Neural crest cell (in vitro differentiated cells): Measurements from ENCODE around the gene MKLN1. TPM values are rescaled to one million over a fixed set of nuclear protein-coding genes. Genes with fewer than 3 reads are reported as not detected.
"Not testable (repeated sequence)": the region's sequence is repeated elsewhere in the genome, so short reads cannot be mapped to it uniquely, and the experiment has no call there.

Experiments
- DNase-seq: peaks from one replicate; pipeline ENCODE4 v3.0.0; 2021; ENCODE audit warnings: low read depth, mixed read lengths, low spot score
- H3K27ac Mint-ChIP-seq: one replicate; pipeline ENCODE4 v1.8.0; 2021; ENCODE audit warnings: mild to moderate bottlenecking, mixed read lengths; ENCODE audit not compliant: unreplicated experiment
- H3K27me3 Mint-ChIP-seq: 2 replicates; pipeline ENCODE4 v1.8.0; 2021; ENCODE audit warnings: low read depth, mild to moderate bottlenecking, mixed read lengths
- H3K36me3 Mint-ChIP-seq: 2 replicates; pipeline ENCODE4 v1.8.0; 2021; ENCODE audit warnings: low read depth, mild to moderate bottlenecking, mixed read lengths
- H3K4me1 Mint-ChIP-seq: 2 replicates; pipeline ENCODE4 v1.8.0; 2021; ENCODE audit warnings: mixed read lengths
- H3K4me3 Mint-ChIP-seq: one replicate; pipeline ENCODE4 v1.8.0; 2021; ENCODE audit warnings: mild to moderate bottlenecking, mixed read lengths
- H3K9me3 Mint-ChIP-seq: 2 replicates; pipeline ENCODE4 v1.8.0; 2021; ENCODE audit warnings: mixed read lengths
- CTCF ChIP-seq: fragments of 200-600 bp; sonication (generic); conservative IDR thresholded peaks from 2 replicates; pipeline ENCODE4 v1.5.0; 2021; ENCODE audit warnings: antibody characterized with exemption, mild to moderate bottlenecking
- total RNA-seq: library from RNA; stranded (reverse); gene quantifications from 2 replicates; pipeline ENCODE4 v1.2.1, GENCODE V29; 2021

Gene MKLN1
- total RNA-seq, 1 donor from 2014 or later = 45.7 TPM

GRCh38 chr7:131511071-131511470 is 183.4 kb downstream of the MKLN1 start:
- TF ChIP-seq CTCF = no peak
- Mint-ChIP-seq H3K27ac (no peak overlapping the region), H3K9me3 (no peaks in the 10 kb centered on the region), H3K27me3 (peaks cover 16% of the 10 kb centered on the region), H3K4me1 (peaks cover 17% of the 10 kb centered on the region), H3K4me3 (no peak overlapping the region), H3K36me3 (no peaks in the 10 kb centered on the region)
- no peak for DNase-seq

GRCh38 chr7:131511774-131512535 is 184.3 kb downstream of the MKLN1 start:
- Mint-ChIP-seq H3K36me3 (no peaks in the 10 kb centered on the region), H3K9me3 (no peaks in the 10 kb centered on the region), H3K4me1 (peaks cover 17% of the 10 kb centered on the region), H3K27me3 (peaks cover 16% of the 10 kb centered on the region), H3K4me3 (no peak overlapping the region), H3K27ac (peak overlapping the region; percentile 47)
- DNase-seq = no peak
- no peak for TF ChIP-seq CTCF

GRCh38 chr7:131513245-131514061 is 185.8 kb downstream of the MKLN1 start:
- Mint-ChIP-seq H3K4me1 (peaks cover 10% of the 10 kb centered on the region), H3K27me3 (peaks cover 12% of the 10 kb centered on the region), H3K4me3 (no peak overlapping the region), H3K36me3 (no peaks in the 10 kb centered on the region), H3K27ac (peak overlapping the region; percentile 63), H3K9me3 (no peaks in the 10 kb centered on the region)
- peak; percentile 89 for DNase-seq
- TF ChIP-seq CTCF = peak; percentile 92

- H3K4me1 Mint-ChIP-seq, H3K27ac Mint-ChIP-seq, H3K4me3 Mint-ChIP-seq, H3K36me3 Mint-ChIP-seq, H3K9me3 Mint-ChIP-seq, DNase-seq: not testable (repeated sequence)
- peaks cover 11% of the 10 kb centered on the region for H3K27me3 Mint-ChIP-seq
Observed at GRCh38 chr7:131515471-131515870, 187.8 kb downstream of the MKLN1 start.

- no peaks in the 10 kb centered on the region for H3K36me3 Mint-ChIP-seq
- no peaks in the 10 kb centered on the region for H3K9me3 Mint-ChIP-seq
- H3K4me3 Mint-ChIP-seq = no peak overlapping the region
- peaks cover 13% of the 10 kb centered on the region for H3K27me3 Mint-ChIP-seq
- peaks cover 10% of the 10 kb centered on the region for H3K4me1 Mint-ChIP-seq
- no peak for TF ChIP-seq CTCF
- DNase-seq = no peak
- H3K27ac Mint-ChIP-seq = no peak overlapping the region
Observed at GRCh38 chr7:131517218-131517923, 189.7 kb downstream of the MKLN1 start.
